ENCODE measurements around the gene FOSL1. TPM values are rescaled to one million over a fixed set of nuclear protein-coding genes. Genes with fewer than 3 reads are reported as not detected.

The FOSL1 gene
- total RNA-seq (2016; rRNA removed; fragmentation: Illumina TruSeq; extraction: Trizol): 3.1 and 4.0 TPM in 2 replicates
- total RNA-seq (2016; cell fraction: cytosol; rRNA removed; fragmentation: Illumina TruSeq; extraction: Trizol; ENCODE audit: low read depth): 1.9 and 2.0 TPM in 2 replicates
- 3.1 and 3.9 TPM in 2 replicates for total RNA-seq (2016; cell fraction: insoluble cytoplasmic fraction; rRNA removed; fragmentation: Illumina TruSeq; extraction: Trizol)
- 3.6 and 3.8 TPM in 2 replicates for total RNA-seq (2016; cell fraction: membrane; rRNA removed; fragmentation: Illumina TruSeq; extraction: Trizol)
- 2.9 and 3.0 TPM in 2 replicates for total RNA-seq (2016; cell fraction: nucleus; rRNA removed; fragmentation: Illumina TruSeq; extraction: Trizol)
- 2.8 and 4.1 TPM in 2 replicates for polyA plus RNA-seq (2011; rRNA removed)
- 1.2 and 1.3 TPM in 2 replicates for polyA plus RNA-seq (2011; cell fraction: cytosol; rRNA removed)
- polyA plus RNA-seq (2011; cell fraction: nucleus; rRNA removed): 5.4 and 6.6 TPM in 2 replicates
- polyA plus RNA-seq (2012): 3.6 and 8.7 TPM in 2 replicates
- polyA plus RNA-seq (2016; cell fraction: cytosol; fragmentation: Illumina TruSeq; extraction: Trizol; ENCODE audit: low read depth): 3.2 and 3.7 TPM in 2 replicates
- 10.6 and 14.5 TPM in 2 replicates for polyA plus RNA-seq (2016; cell fraction: insoluble cytoplasmic fraction; fragmentation: Illumina TruSeq; extraction: Trizol; ENCODE audit: low read depth)
- 7.3 and 8.5 TPM in 2 replicates for polyA plus RNA-seq (2016; cell fraction: membrane; fragmentation: Illumina TruSeq; extraction: Trizol; ENCODE audit: low read depth)
- polyA plus RNA-seq (2016; cell fraction: nucleus; fragmentation: Illumina TruSeq; extraction: Trizol; ENCODE audit: insufficient read depth, low read depth): 9.9 and 15.5 TPM in 2 replicates
- 3.5 and 6.1 TPM in 2 replicates for polyA minus RNA-seq (2011; rRNA and poly(A)+ RNA removed; ENCODE audit: low replicate concordance)
- polyA minus RNA-seq (2011; cell fraction: cytosol; rRNA and poly(A)+ RNA removed): 1.2 and 1.6 TPM in 2 replicates
- 3.0 and 3.9 TPM in 2 replicates for polyA minus RNA-seq (2011; cell fraction: nucleus; rRNA and poly(A)+ RNA removed)
- Bru-seq, nascent RNA: percentile 75 among the genes with signal in this experiment
- percentile 80 among the genes with signal in this experiment for BruChase-seq, experiment 1, labeled RNA remaining after a 6-hour chase
- percentile 80 among the genes with signal in this experiment for BruChase-seq, experiment 2, labeled RNA remaining after a 2-hour chase
- long read RNA-seq, experiment 1, transcript FOSL1-201 (4 exons, 1,669 nt): major isoform, 5 of 8 reads
- long read RNA-seq, experiment 1, partial matches to known transcripts: 0 of 8 reads
- long read RNA-seq, experiment 1, other reads (novel, unspliced or antisense): 0 of 8 reads
- long read RNA-seq, experiment 2, transcript FOSL1-203 (3 exons, 1,200 nt): minor isoform, 9 of 70 reads
- long read RNA-seq, experiment 2, transcript FOSL1-201 (4 exons, 1,669 nt): major isoform, 34 of 70 reads
- long read RNA-seq, experiment 2, partial matches to known transcripts: 13 of 70 reads
- long read RNA-seq, experiment 2, other reads (novel, unspliced or antisense): 11 of 70 reads

GRCh38 chr11:65900125-65900898 lies at the start of gene FOSL1:
TSS of gene FOSL1 (minus strand) at chr11:65900388. CDS start at chr11:65900339, 49 bp downstream.
- peak within 1 kb of the TSS; percentile 66 for H3K27ac ChIP-seq (ENCODE audit: extremely low read length, insufficient read depth, low read length)
- peaks cover 55% of the 10 kb centered on the region for H3K4me1 ChIP-seq (ENCODE audit: insufficient read depth, low read length)
- H3K27me3 ChIP-seq (ENCODE audit: control insufficient read depth in 1 of 2, insufficient read depth in 2 of 2, low read length in 2 of 2): no peaks in the 10 kb centered on the region; a peak in 1 of 5 replicates
- peaks cover 6 to 16% of the 10 kb centered on the region in 2 experiments; a peak in 4 of 5 replicates for H3K36me3 ChIP-seq (replicated peaks in 1 of 2; ENCODE audit: control insufficient read depth in 1 of 2, insufficient read depth in 2 of 2, low read length in 2 of 2)
- H4K20me1 ChIP-seq (ENCODE audit: insufficient read depth, low read length): no peaks in the 10 kb centered on the region
- intact Hi-C loops (cut with micrococcal nuclease; ENCODE audit: unreplicated experiment) (no loop called here), in situ Hi-C loops (cut with HindIII; ENCODE audit: extremely low pct_ligation_motif_present, low pct_unique_long_range_greater_than_20kb) (no loop called here)
- peak within 1 kb of the TSS; percentile 84 to 89 (median 89) for H3K4me3 ChIP-seq (replicated peaks in 1 of 3; ENCODE audit: insufficient read depth in 1 of 3, low read depth in 2 of 3, low read length in 3 of 3)
- H2AFZ ChIP-seq (ENCODE audit: low read length): no peak within 1 kb of the TSS
- 12% methylated on average over 9 of the region's 80 CpGs for WGBS (ENCODE audit: low lambda C conversion rate)
- no TSS peak for BruUV-seq (replicated peaks)
- peak; percentile 85 for DNase-seq (ENCODE audit: low spot score)
- peak; percentile 30 for FAIRE-seq
- H3K79me2 ChIP-seq (ENCODE audit: insufficient read depth, low read length): peaks cover 31% of the 10 kb centered on the region
- H3K9me3 ChIP-seq (ENCODE audit: low read length): no peaks in the 10 kb centered on the region
- ATAC-seq: peak; percentile 74
- ChIA-PET POLR2A (interaction anchor here (1.0 to 6.2 kb wide), 9 partner anchors 9 to 47 kb away, joined by 3 to 95 read pairs (median 8); partner anchors contain the start of genes C11orf68, CCDC85B, CFL1 and FIBP), CTCF (ENCODE audit: low intra/inter-chr PET ratio, low total read pairs) (interaction anchor here (1.6 kb wide), 1 partner anchor 16 kb away, joined by 3 read pairs; no protein-coding TSS in a partner anchor)
- H3K4me2 ChIP-seq (ENCODE audit: low read depth, low read length): peak within 1 kb of the TSS; percentile 93
- H3K9ac ChIP-seq (ENCODE audit: insufficient read depth, low read depth, low read length): peak within 1 kb of the TSS; percentile 88
- TF ChIP-seq POLR2AphosphoS2 (IDR thresholded peaks at IDR 0.05; ENCODE audit: low read depth, low read length) (peak; percentile 51; the same call in 1 of the 2 replicates), MEIS2 (CRISPR knock-in tag; IDR thresholded peaks at IDR 0.05) (peak; percentile 25; the same call in 1 of the 2 replicates), RAD21 (CRISPR knock-in tag; IDR thresholded peaks at IDR 0.05) (peak; percentile 31; the same call in 1 of the 2 replicates), DZIP1 (CRISPR knock-in tag; IDR thresholded peaks at IDR 0.05) (0 out of 2 replicates have a peak, but pooled peaks have one; percentile 28), ELF1 (CRISPR knock-in tag; IDR thresholded peaks at IDR 0.05) (peak; percentile 20; the same call in 1 of the 2 replicates), GABPA (IDR thresholded peaks at IDR 0.05; ENCODE audit: low read depth, low read length) (no peak), GABPA (CRISPR knock-in tag; IDR thresholded peaks at IDR 0.05; ENCODE audit: low read depth) (peak; percentile 40; the same call in 1 of the 2 replicates), SKI (IDR thresholded peaks at IDR 0.05; ENCODE audit: partially characterized antibody) (peak; percentile 66), ZNF101 (CRISPR knock-in tag; IDR thresholded peaks at IDR 0.05; ENCODE audit: borderline replicate concordance, low read depth) (no peak), ZFYVE20 (CRISPR knock-in tag; IDR thresholded peaks at IDR 0.05; ENCODE audit: borderline replicate concordance, low read depth) (0 out of 2 replicates have a peak, but pooled peaks have one; percentile 47)
- TF ChIP-seq, protein P1, sequence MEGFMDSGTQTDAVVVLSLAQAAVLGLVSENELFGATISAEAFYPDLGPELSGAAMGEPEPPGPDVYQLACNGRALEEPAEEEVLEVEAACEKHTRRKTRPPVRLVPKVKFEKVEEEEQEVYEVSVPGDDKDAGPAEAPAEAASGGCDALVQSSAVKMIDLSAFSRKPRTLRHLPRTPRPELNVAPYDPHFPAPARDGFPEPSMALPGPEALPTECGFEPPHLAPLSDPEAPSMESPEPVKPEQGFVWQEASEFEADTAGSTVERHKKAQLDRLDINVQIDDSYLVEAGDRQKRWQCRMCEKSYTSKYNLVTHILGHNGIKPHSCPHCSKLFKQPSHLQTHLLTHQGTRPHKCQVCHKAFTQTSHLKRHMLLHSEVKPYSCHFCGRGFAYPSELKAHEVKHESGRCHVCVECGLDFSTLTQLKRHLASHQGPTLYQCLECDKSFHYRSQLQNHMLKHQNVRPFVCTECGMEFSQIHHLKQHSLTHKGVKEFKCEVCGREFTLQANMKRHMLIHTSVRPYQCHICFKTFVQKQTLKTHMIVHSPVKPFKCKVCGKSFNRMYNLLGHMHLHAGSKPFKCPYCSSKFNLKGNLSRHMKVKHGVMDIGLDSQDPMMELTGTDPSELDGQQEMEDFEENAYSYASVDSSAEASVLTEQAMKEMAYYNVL (CRISPR knock-in tag; IDR thresholded peaks at IDR 0.05; ENCODE audit: borderline replicate concordance): no peak
